NCI-H2196 treated with DMSO at 0.1 percent for 48 hours (cell line): ENCODE data around the gene PRELID1.
"Not testable (repeated sequence)": the region's sequence is repeated elsewhere in the genome, so short reads cannot be mapped to it uniquely, and the experiment has no call there.

Experiments used
- DNase-seq: peaks from one replicate; lab custom pipeline; 2025; ENCODE audit not compliant: unreplicated experiment; lab: John Stamatoyannopoulos, UW

Gene PRELID1

GRCh38 chr5:177299697-177300096 is 3.9 kb upstream of the PRELID1 start:
- no peak for DNase-seq

GRCh38 chr5:177300236-177300880 is 3.2 kb upstream of the PRELID1 start:
- DNase-seq = no peak

DNA sequence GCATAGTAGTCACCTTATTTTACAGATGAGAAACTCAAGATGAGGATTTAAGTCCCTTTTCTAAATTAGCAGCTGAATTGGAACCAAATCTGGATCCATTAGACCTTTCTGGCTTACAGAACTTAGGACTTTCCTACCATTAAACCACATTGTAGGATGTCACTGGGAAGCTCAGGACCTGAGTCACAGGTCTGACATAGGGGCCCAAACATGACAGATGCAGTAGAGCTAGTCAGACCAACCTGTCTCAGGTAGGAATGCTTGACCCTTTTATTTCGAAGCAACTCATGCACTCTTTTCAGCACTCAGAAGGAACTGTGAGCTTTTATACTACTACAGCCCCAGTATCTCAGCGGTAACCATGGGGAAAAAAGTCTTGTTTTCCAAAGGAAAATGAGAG is 2.6 kb upstream of the PRELID1 start:
- no peak for DNase-seq

DNA sequence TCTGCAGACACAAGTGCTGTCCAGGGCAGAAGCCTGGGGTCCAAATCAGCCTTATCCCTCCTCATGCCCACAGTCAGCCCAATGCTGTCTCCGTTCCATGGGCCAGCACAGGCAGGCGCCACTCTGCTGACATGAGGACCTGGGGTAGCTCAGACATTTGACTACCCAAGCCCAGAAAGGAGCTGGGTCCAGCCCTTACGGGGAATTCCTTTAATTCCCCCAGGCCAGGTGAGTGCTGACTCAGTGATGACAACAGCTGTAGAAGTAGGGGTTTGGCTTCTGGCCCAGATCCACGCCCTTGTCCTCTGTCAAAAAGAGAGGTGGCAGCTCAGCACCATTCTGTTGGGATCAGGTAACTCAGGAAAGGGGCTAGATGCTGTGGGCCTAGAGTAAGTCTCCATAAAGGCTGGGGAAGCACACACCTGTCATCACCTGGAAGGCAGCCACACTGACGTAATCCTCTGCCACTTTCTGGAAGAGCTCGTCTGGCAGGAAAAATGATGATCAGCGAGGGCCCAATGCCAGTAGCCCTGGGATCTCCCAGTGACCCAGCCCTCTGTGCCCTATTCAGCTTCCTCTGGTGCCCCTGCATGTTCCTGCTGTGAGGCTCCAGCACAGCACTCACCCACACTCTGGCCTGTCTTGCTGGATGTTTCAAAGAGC is 2.0 kb upstream of the PRELID1 start:
- DNase-seq = peak; percentile 93

GRCh38 chr5:177302354-177303110 is 1.1 kb upstream of the PRELID1 start:
- no peak for DNase-seq

- DNase-seq = no peak
Measured at GRCh38 chr5:177303925-177304391, 359 bp downstream of the PRELID1 start.

DNA sequence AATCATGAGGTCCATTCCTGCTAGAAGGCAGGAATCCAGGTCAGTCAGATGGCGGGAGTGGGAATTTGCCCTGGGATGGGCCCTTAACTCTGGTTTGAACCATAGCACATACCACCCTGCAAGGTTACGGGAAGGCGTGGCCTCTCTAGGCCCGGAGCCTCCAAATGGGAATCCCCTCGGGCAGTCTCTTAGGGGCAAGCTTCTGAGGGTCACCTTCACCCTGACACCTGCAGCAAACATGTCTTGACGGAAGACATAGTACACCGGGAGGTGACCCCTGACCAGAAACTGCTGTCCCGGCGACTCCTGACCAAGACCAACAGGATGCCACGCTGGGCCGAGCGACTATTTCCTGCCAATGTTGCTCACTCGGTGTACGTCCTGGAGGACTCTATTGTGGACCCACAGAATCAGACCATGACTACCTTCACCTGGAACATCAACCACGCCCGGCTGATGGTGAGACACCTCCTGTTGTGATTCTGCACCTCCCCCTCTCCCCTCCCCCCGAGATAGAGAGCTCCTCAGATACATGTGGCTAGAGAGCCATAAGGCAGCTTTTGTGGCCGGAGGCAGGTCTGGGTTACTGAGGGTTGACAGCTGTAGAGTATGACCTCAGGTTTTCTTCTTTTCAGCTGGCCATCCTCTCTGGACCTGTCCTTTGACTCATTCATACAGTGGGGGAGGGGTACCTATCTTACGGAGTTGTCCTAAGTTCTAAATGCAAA is 957 bp downstream of the PRELID1 start:
- no peak for DNase-seq

GRCh38 chr5:177306103-177306640 is 2.6 kb downstream of the PRELID1 start:
- DNase-seq = not testable (repeated sequence)

DNA sequence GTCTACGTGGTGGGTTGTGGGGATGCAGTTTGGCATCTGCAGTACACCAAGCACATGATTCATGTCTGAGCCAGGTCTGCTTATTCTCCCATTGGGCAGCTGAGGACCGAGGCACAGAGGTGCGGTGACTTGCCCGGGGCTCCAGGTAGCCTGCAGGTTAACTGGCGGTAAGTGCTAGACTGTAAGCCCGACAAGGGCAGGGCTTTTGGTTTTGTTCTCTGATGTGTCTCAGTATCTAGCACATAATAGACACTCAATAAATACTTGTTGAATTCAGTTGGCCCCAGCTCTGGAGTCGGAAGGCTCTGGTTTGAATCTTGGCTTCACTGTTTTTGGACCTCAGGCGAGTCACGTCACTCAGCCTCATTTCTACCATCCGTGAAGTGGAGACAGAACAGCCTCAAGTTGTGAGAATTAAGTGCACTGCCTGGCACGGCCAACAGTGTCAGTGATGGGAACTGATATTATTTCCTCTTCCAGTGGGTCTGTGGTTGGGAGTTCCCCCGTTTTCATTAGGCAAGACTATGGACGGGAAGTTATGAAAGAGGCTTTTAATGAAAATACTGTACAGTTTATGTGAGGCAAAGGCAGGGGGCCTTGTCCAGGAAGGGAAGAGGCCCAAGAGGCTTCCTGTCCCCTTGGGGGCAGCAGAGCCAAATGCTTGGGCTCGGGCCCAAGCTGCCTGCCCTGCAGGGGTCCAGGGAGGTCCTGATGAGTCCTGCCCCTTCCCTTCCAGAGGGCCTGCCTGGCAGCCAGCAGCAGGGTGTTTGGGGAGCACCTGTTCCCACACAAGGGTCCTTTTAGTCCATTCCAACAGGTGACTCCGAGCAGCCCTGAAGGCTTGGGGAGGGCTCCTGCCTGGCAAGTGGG is 3.3 kb downstream of the PRELID1 start:
- DNase-seq = no peak

DNA sequence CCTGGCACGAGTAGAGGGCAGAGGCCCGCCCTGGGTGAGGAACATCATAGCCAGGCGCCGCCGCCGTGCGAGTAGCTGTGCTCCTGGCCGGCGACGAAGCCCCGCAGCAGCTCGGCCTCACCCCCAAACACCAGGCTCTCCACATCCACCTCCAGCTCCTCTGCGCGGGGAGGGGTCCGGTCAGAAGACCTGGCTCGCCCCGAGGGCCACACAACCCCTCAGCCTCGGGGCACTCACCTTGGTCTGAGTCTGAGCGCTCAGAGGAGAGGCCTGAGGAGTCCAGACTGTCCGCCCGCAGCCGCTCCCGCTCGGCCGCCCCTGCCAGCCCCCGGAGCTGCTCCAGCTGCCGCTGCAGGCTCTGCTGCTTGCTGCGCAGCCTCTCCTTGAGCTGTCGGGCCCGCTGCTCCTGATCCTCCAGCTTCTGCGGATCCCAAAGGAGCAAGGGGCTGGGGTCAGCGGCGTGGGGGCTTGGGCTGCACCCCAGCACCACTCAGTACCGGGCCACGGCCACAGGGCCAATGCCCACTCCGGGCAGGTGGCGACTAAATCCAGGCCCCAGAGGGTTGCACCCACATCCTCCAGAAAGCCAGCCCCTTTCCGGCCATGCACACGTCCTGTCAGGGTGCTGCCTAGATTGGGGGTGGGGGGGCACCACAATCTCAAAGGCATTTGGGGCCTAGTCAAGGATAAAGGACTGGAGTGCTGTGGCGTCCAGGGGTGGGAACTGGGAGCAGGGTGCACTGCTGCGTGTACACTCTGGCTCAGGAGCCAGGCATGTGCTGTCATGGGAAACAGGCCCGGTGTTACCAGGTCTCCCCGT is 4.2 kb downstream of the PRELID1 start:
- no peak for DNase-seq

- no peak for DNase-seq
Measured at GRCh38 chr5:177308740-177309139, 5.1 kb downstream of the PRELID1 start.

DNA sequence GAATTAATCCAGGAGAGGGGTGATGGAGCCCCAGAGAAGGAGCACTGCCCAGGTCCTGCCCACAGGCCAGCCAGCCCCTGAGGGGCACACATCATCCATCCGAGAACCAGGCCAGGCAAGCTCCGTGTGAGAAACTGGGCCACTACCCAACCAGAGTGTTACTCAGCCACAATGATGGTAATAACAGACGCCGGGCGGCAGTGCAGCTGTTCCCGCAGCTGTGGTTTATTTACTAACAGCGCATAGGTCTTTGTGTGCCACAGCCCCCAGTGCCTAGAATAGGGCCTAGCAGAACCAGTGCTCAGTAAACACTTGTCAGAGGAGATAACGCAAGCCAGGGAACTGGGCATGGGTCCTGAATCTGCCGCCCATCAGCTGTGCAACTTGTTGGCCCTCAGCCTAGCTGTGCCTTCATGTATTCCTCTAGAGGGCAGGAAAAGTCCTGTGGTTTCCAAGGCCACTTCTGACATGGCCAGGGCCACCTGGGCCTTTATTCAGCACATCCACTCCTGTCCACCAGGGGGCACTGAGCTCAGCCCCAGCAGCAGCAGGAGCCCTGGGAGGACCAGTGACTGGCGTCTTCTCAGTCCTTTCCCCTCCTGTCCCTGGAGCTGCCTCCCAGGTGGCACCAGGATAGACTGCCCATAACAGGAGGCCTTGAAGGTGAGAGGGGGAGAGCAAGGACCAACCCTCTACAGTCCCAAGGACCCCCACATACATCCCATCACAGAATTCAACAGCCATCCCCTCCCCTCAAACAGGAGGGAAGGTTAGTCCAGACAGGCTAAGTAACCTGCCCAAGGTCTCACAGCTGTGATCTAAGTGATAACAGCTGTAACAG is 6.0 kb downstream of the PRELID1 start:
- DNase-seq = peak; percentile 38

DNA sequence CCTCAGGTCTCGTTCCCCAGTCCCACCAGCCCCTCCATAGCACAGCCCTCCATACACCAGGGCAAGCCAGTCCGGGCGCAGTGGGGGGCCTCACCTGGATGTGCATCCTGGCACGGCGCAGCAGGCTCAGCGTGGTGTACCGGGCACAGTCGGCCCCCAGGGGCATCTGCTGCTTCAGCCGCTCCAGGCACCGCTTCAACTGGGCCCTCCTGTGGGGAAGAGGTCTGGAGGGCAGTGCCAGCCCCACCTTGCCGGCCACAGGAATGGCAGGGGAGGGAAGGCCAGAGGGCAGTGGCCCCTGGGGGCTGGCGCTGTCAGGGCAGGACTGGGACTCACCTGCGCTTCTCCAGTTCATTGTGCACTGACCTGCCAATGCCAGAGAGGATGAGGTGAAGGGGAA is 6.7 kb downstream of the PRELID1 start:
- no peak for DNase-seq

- DNase-seq = no peak
Measured at GRCh38 chr5:177310757-177311391, 7.3 kb downstream of the PRELID1 start.

DNA sequence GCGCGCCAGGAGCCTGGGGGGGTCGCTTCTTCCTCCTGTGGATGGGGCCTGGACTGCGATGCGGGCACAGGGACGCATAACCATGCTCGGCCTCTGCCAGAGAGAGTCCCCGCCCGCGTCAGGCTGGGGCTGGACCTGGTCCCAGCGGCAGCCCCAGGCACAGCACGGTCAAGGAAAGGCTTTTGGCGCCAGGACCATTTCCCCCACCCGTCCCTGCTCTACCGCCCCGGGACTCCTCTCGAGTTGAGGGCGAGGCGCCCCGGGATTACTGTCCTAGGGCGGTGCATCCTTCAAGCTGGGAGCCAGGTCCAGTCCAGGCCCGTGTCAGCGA is 7.8 kb downstream of the PRELID1 start:
- DNase-seq = no peak

DNA sequence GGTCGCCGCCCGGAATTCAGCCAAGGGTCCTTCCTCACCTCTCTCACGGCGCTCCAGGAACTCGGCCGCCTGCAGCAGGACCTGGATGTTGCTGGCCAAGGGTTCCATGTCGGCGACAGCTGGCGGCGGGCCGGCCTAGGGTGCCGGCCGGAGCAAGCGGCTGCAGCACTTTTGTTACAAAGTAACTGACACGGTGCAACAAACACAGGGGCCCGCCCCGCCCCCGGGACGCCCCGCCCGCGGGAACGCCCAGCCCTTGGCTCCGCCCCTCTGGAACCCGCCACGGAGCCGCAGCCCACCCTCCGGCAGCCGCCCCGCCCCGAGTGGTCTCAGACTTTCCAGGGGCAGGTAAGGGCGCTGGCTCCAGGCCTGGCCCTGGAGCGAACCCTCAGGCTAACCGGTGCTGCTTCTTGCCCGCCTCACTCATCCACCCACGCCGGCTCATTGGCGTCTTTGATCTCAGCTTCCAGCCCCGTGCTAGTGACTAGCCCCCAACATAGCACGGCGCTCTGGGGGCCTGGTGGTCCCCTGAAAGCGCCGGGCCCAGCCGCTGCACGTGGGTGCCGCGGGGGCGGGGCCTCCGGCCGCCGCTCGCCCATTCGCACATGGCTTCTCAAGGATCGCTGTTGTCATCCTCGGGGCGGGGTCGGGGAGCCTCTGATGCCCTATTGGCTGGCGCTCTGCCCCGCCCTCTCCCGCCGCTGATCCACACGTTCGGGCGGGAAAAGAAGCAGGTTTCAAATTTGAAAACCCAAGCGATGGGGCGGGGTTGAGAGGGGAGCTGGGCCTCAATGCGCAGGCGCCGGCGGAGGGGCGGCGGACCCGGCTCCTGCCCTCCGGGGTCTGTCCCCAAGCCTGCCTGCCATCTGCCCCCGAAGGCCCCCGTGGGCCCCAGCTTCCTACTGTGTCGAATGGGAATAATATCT is 8.4 kb downstream of the PRELID1 start, which contains the start of gene MXD3:
Gene MXD3, minus strand, starts transcription at position 176 of the 926 bp plus-strand sequence. Its CDS starts 68 bp downstream, at position 108.
- DNase-seq = peak; percentile 93

DNA sequence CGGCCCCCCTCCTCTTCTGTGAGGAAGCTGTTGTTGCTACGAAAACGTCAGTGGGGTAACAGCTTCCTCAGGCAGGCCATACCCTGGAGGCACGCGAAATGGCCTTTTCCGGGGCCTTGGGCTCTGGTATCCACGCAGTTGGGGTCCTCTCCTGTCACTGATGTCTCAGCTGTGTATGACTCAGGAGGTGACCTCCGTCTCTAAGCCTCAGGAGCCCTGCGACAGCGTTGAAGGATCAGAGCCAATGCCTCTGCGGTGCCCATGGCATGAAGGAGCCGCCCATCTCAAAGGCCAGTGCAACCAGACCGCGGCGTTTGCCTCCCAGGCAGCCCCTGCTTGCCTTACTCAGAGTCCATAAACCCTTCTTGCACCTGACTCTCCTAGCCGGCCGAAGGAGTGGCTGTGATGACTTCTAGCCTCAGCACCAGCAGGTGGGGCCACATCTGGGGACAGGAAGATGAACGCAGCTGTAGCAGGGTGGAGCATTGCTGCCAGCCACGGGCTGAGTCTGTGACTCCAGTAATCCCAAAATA is 9.1 kb downstream of the PRELID1 start:
- no peak for DNase-seq
